Measurements from ENCODE around the gene PRKCZ. TPM values are rescaled to one million over a fixed set of nuclear protein-coding genes. Genes with fewer than 3 reads are reported as not detected.

Gene PRKCZ
- total RNA-seq, 4 donors from 2014 or later = 3.1 to 5.4 (median 4.7) TPM

GRCh38 chr1:2020310-2020655 is 29.9 kb upstream of the PRKCZ start:
- 76% methylated on average over 9 of the region's 11 CpGs for WGBS
- DNase-seq (ENCODE audit: extremely low spot score) = no peak
- Histone ChIP-seq H3K27me3 (peaks cover 0 to 99% (median 38%) of the 10 kb centered on the region in 4 donors), H3K27ac (replicated peaks in 1 of 4) (no peak overlapping the region), H3K4me1 (peaks cover 9 to 20% (median 17%) of the 10 kb centered on the region in 4 donors), H3K9me3 (no peaks in the 10 kb centered on the region), H3K4me3 (no peak overlapping the region), H3K36me3 (no peaks in the 10 kb centered on the region)
- intact Hi-C loops (cut with DNase I) = no loop called here
- TF ChIP-seq POLR2AphosphoS5 (IDR thresholded peaks at IDR 0.05) (no peak), EP300 (IDR thresholded peaks at IDR 0.05) (no peak), CTCF (IDR thresholded peaks at IDR 0.05) (no peak), POLR2A (IDR thresholded peaks at IDR 0.05; ENCODE audit: low read depth) (no peak)

DNA sequence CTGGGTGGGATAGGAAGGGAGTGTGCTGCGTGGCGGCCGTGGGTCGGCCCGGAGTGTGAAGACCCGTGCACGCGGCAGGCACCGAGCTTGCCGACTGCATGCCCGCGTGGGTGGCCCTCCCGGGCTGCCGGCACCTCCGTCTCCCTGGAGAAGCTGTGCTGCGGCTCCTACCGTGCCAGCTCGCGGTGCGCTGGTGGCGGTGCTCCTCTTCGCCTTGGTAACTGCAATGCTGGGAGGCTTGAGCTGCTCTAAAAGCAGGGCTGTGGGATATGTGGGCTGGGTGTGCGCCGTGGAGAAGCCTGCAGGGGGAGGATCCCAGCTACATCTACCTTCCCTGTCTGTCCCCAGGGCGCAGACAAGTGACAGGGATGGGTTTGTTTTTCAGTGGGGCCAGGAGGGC is 28.7 kb upstream of the PRKCZ start:
- Histone ChIP-seq H3K4me1 (peaks cover 12 to 28% (median 26%) of the 10 kb centered on the region in 4 donors), H3K4me3 (no peak overlapping the region), H3K27me3 (peaks cover 0 to 96% (median 38%) of the 10 kb centered on the region in 4 donors), H3K9me3 (no peaks in the 10 kb centered on the region), H3K36me3 (no peaks in the 10 kb centered on the region), H3K27ac (replicated peaks in 1 of 4) (no peak overlapping the region)
- WGBS = 85% methylated on average over 20 of the region's 25 CpGs
- intact Hi-C loops (cut with DNase I) = no loop called here
- DNase-seq (ENCODE audit: extremely low spot score) = no peak
- TF ChIP-seq POLR2AphosphoS5 (IDR thresholded peaks at IDR 0.05) = no peak
- no peak for TF ChIP-seq CTCF (IDR thresholded peaks at IDR 0.05)
- TF ChIP-seq EP300 (IDR thresholded peaks at IDR 0.05) = no peak
- no peak for TF ChIP-seq POLR2A (IDR thresholded peaks at IDR 0.05; ENCODE audit: low read depth)

DNA sequence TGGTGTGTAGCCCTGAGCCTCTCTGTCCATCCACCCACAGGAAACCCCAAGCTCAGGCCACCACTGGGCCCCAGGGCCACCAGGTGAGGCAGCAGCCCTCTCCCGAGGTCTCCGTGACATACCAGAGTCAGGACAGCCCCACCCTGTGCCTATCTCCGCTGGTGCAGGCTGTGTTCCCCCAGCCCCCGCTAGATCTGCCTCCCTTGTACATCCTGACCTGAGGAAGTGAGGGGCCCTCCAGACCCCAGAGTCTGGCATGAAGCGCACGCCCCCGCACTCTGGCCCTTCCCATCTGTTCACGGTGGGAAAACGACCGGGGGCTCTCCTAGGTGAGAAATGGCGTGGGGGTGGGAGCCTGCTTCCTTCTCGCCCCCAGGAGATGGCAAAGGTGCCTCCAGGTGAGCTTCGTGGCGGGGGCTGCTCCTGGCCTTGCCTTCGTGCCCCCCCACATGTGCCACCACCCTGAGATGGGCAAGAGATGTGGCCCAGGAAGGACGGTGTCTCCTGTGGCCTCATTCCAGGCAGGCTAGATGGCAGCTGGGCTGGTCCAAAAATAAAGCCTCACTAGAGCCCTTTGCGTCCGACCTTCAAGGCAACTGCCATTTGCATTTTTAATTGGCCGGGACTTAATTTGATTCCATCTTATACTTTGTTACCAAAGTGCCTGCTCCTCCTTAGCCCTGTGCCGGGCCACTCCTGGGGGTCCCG is 28.0 kb upstream of the PRKCZ start:
- no peak for DNase-seq (ENCODE audit: extremely low spot score)
- WGBS = 79% methylated on average over 5 of the region's 21 CpGs
- Histone ChIP-seq H3K27ac (replicated peaks in 1 of 4) (no peak overlapping the region), H3K36me3 (no peaks in the 10 kb centered on the region), H3K9me3 (no peaks in the 10 kb centered on the region), H3K4me3 (no peak overlapping the region), H3K4me1 (peaks cover 12 to 28% (median 26%) of the 10 kb centered on the region in 4 donors), H3K27me3 (peaks cover 0 to 89% (median 38%) of the 10 kb centered on the region in 4 donors)
- intact Hi-C loops (cut with DNase I) = no loop called here
- TF ChIP-seq EP300 (IDR thresholded peaks at IDR 0.05) (no peak), POLR2A (IDR thresholded peaks at IDR 0.05; ENCODE audit: low read depth) (no peak)

GRCh38 chr1:2023187-2023586 is 27.0 kb upstream of the PRKCZ start:
- Histone ChIP-seq H3K4me1 (peaks cover 12 to 28% (median 26%) of the 10 kb centered on the region in 4 donors), H3K27ac (replicated peaks in 1 of 4) (no peak overlapping the region), H3K4me3 (no peak overlapping the region), H3K27me3 (peaks cover 0 to 79% (median 35%) of the 10 kb centered on the region in 4 donors), H3K36me3 (no peaks in the 10 kb centered on the region), H3K9me3 (no peaks in the 10 kb centered on the region)
- TF ChIP-seq EP300 (IDR thresholded peaks at IDR 0.05) = no peak
- TF ChIP-seq POLR2A (IDR thresholded peaks at IDR 0.05; ENCODE audit: low read depth) = no peak
- no peak for TF ChIP-seq CTCF (IDR thresholded peaks at IDR 0.05)
- TF ChIP-seq POLR2AphosphoS5 (IDR thresholded peaks at IDR 0.05) = no peak
- 87% methylated on average over 4 of the region's 9 CpGs for WGBS
- intact Hi-C loops (cut with DNase I) = no loop called here
- no peak for DNase-seq (ENCODE audit: extremely low spot score)

DNA sequence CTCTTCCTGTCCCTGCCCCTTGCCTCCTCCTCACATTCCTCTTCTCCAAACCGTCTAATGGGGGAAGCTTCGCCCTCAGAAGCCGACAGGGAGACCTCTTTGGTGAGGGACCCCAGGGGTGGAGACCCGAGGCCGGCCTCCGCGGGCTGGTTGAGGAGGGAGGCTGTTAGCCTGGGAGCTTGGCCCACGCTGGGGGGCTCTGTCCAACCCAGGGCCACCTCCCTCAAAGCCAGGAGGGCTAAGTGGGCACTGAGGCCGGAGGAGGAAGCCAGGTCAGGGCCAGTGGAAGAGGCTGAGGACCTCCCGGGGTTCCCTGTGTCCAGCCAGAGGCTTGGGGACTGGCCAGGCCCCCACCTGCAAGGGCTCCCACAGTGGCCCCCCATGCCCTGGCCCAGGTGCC is 25.8 kb upstream of the PRKCZ start:
- no peaks in the 10 kb centered on the region for H3K9me3 ChIP-seq
- peaks cover 11 to 21% (median 19%) of the 10 kb centered on the region in 4 donors for H3K4me1 ChIP-seq
- H3K27me3 ChIP-seq = peaks cover 0 to 72% (median 29%) of the 10 kb centered on the region in 4 donors
- H3K4me3 ChIP-seq = no peak overlapping the region
- no peak for DNase-seq (ENCODE audit: extremely low spot score)
- intact Hi-C loops (cut with DNase I) = no loop called here
- TF ChIP-seq POLR2AphosphoS5 (IDR thresholded peaks at IDR 0.05) (no peak), CTCF (IDR thresholded peaks at IDR 0.05) (no peak), EP300 (IDR thresholded peaks at IDR 0.05) (no peak), POLR2A (IDR thresholded peaks at IDR 0.05; ENCODE audit: low read depth) (no peak)
- 89% methylated on average over 4 of the region's 10 CpGs for WGBS
- H3K36me3 ChIP-seq = no peaks in the 10 kb centered on the region
- H3K27ac ChIP-seq (replicated peaks in 1 of 4) = no peak overlapping the region

All from esophagus muscularis mucosa (tissue), 4 donors.